ENCODE results near the gene C5orf46.
"Not testable (repeated sequence)": the region's sequence is repeated elsewhere in the genome, so short reads cannot be mapped to it uniquely, and the experiment has no call there.

C5orf46 gene

DNA sequence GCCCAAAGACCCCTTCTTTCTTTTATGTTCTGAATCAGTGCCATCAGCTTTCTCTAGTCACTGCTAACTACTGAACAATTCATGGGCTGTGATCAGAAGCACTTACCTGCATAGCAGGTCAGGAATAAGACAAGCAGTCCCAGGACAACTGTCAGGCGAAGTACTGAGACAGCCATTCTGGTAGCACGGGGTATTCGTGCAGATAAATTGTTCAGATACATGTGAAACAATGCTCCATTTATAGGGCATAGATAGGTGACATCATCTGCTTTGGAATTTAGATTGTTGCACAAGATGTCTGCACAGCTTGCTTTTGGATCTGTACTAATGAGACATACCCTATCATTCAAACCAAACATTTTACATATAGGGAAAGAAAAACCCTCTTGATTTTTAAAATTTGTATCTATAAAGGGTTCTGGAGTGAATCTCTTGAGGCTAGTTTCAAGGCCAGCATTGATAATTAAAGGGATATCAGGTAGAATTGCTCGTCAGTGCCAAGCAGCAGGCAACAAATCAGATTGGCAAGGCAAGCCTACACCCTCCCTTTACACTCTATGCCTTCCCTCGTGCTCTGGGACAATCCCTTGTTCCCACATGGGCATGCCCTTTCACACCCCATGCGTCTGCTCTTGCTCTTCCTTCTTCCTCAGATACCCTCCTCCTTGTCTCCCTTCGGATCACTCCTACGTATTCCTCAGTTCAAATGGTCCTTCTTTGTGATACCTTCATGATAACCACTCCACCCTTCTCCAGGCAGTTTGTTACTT lies at the start of gene C5orf46:
C5orf46 (minus strand) TSS at position 213 of the 770 bp plus-strand sequence; CDS start at position 176, 37 bp downstream.
- in situ Hi-C loops (cut with MboI; ENCODE audit: low sequenced_read_pairs), result no loop called here

DNA sequence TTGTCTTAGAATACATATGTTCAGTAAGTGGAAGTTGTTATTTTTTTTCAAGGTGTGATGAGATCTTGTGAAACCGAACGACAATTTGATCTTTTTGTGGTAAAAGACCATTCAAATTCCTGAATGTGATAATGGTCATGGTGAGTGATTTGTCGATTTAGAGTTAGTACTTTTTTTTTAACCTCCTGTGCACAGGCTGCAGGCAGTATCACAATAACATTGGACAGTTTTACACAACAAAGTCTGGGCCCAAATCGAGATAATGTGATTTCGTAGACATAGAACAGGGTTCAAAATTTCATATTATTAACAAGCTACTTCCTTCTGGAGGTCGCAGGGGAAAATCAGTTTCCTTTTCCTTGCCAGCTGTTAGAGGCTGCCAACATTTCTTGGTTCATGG lies 48.6 kb upstream of the C5orf46 start:
- in situ Hi-C loops (cut with MboI; ENCODE audit: low sequenced_read_pairs), result no loop called here

- in situ Hi-C loops (cut with MboI; ENCODE audit: low sequenced_read_pairs), result no loop called here
These were observed 43.6 kb upstream of the C5orf46 start for GRCh38 chr5:147949711-147950573.

DNA sequence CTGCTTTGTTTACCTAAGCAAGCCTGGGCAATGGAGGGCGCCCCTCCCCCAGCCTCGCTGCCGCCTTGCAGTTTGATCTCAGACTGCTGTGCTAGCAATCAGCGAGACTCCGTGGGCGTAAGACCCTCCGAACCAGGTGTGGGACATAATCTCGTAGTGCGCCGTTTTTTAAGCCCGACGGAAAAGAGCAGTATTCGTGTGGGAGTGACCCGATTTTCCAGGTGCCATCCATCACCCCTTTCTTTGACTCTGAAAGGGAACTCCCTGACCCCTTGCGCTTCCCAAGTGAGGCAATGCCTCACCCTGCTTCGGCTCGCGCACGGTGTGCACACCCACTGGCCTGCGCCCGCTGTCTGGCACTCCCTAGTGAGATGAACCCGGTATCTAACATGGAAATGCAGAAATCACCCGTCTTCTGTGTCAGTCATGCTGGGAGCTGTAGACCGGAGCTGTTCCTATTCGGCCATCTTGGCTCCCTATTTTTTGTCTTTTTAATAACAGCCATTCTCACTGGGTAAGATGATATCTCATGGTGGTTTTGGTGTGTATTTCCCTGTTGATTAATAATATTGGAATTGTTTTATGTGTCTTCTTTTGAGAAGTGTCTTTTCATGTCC lies 40.4 kb upstream of the C5orf46 start:
- in situ Hi-C loops (cut with MboI; ENCODE audit: low sequenced_read_pairs), result not testable (repeated sequence)

- in situ Hi-C loops (cut with MboI; ENCODE audit: low sequenced_read_pairs), result loop anchor here (10.0 kb wide), 1 partner anchor 55 kb away; no protein-coding TSS in a partner anchor
These were observed 33.2 kb upstream of the C5orf46 start for GRCh38 chr5:147939431-147940114.

DNA sequence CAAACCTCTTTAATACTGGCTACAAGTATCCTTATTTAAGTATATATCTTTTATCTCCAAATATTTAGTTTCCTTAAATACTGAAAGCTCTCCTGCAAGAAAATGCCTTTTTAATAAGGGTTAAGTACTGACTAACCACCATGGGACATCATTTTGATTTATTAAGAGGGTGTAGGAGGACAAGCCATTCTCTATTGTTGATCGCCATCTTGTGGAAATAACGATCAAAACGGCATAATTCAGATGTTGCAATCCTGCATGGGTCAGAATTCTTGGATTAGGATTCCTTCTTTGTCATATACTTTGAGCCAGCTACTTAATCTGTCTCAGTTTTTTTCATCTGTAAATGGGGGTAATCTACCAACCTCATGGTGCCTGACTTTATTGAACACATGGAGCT lies 28.7 kb upstream of the C5orf46 start:
- in situ Hi-C loops (cut with MboI; ENCODE audit: low sequenced_read_pairs), result loop anchor here (10.0 kb wide), 1 partner anchor 50 kb away; no protein-coding TSS in a partner anchor

GRCh38 chr5:147930769-147931168 lies 24.4 kb upstream of the C5orf46 start:
- in situ Hi-C loops (cut with MboI; ENCODE audit: low sequenced_read_pairs), result loop anchor here (10.0 kb wide), 1 partner anchor 46 kb away; no protein-coding TSS in a partner anchor

- in situ Hi-C loops (cut with MboI; ENCODE audit: low sequenced_read_pairs), result no loop called here
These were observed 21.6 kb upstream of the C5orf46 start for GRCh38 chr5:147927901-147928300.

DNA sequence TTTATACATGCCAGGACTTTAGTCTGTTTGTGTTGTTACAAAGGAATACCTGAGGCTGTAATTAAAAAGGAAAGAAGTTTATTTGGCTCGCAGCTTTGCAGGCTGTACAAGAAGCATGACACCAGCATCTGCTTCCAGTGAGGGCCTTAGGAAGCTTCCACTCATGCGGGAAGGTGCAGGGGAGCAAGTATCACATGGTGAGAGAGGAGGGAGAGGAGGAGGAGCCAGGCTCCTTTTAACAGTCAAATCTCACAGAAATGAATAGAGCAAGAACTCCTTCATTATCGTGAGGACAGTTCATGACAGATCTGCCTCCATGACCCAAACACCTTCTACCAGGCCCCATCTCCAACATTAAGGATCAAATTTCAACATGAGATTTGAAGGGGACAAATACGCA lies 18.7 kb upstream of the C5orf46 start:
- in situ Hi-C loops (cut with MboI; ENCODE audit: low sequenced_read_pairs), result no loop called here

DNA sequence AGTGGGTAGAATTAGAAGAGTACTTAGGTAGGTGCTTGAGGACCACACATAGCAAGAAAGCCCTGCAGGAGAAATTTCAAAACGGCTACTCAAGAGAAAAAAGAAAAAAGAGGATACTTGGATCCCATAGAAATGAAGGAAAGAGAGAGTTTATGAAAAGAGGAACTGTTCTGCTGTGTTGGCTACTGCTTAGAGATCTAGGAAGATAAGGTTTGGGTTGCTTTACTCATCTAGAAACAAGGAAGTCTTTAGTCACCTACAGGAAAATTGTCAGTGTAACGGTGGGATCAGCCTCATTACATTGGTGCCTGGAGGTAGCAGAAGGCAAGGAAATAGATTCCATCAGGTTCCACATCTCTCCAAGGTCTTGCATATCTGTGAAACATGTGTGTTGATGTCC lies 14.8 kb upstream of the C5orf46 start:
- in situ Hi-C loops (cut with MboI; ENCODE audit: low sequenced_read_pairs), result no loop called here

DNA sequence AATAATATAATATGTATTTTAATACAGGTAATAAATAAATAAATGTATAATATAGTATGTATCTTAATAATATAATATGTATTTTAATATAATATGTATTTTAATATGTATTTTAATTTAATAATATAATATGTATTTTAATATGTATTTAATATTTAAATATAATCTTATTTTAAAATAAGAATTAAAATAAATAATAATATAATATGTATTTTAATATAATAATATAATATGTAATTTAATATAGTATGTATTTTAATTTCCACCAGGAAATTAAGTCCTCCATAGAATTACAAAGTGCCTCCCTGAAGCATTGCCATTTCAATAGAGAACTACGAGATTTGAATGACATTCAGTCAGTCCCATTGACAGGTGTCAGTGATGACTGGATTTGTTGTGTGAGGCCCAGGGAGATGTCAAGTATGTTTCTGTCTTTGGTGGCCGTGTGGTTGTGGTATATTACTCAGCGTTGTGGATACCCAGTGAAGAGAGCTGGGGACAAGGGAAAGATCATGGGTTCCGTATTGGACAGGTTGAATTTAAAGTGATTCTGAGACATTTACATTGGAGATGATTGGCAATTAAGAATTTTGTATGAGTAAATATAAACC lies 14.2 kb upstream of the C5orf46 start:
- in situ Hi-C loops (cut with MboI; ENCODE audit: low sequenced_read_pairs), result no loop called here

DNA sequence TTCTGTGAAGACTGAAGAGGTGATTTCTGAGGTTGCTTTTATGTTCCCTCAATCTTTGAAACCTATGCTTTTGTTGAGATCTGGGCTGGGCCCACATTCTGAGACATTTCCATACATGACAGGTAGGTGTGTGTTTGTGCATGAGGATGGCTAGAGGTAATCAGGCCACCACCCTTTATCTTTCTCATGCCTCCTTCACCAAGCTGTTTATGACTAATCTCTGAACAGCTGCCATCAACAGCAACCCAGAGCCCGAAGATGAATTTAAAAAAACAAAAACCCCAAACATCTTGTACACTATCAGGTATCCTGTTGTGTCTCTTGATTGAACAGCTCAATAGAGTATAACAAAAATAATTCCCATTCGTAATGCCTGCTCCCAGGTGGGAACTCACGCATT lies 12.6 kb upstream of the C5orf46 start:
- in situ Hi-C loops (cut with MboI; ENCODE audit: low sequenced_read_pairs), result no loop called here

- in situ Hi-C loops (cut with MboI; ENCODE audit: low sequenced_read_pairs), result no loop called here
These were observed 11.9 kb upstream of the C5orf46 start for GRCh38 chr5:147918101-147918685.

DNA sequence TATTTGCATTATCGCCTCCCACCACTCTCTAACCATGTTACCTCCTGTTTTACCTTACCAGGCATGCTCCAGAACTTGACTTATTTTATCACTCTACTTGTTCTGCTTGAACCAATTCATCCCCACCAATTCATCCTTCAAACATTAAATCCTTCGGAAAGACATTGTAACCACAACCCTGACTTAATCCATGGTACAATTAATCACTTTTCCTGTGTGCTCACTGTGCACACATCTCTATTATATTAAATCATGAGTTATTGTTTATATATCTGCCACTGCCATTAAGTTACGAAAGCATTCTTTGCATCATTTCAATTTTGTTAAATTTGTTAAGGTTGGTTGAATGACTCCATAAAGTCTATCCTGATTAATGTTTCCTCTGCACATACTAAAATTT lies 7.4 kb upstream of the C5orf46 start:
- in situ Hi-C loops (cut with MboI; ENCODE audit: low sequenced_read_pairs), result no loop called here

DNA sequence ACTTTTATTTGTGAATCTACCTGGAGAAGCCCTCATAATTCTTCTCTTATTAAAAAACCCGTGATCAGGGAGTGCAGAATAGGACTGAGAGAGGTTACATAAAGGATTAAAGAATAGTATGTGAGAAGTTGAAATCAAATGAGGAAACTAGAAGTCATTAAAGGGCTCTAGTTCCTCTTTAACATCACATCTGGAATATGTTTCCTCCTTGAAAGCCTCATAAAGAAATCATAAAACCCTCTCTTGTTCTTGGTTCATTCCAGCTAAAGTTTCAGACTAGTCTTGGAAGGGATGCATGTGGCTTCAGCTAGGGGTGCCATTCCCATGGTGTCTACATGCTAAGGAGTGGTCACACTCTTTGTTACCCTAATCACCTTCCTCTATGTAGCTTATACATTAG lies 5.7 kb upstream of the C5orf46 start:
- in situ Hi-C loops (cut with MboI; ENCODE audit: low sequenced_read_pairs), result no loop called here

DNA sequence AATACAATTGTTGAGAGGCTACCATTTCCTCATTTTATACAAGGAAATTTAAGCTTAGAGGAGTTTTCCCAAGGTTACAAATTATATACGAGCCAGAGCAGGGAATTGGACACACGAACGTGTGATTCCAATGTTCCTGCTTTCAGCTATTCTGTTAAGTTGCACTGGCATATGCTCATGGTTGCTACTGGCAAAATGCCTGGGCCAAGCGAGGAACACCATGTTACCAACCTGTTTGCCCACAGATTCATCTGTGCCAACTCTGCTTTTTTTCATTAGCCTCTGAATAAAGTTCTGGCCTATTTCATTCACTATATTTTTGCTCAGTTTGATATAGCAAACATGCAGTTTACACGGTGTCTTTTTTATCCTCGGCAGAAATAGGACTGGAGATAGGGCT lies 5.1 kb upstream of the C5orf46 start:
- in situ Hi-C loops (cut with MboI; ENCODE audit: low sequenced_read_pairs), result no loop called here

DNA sequence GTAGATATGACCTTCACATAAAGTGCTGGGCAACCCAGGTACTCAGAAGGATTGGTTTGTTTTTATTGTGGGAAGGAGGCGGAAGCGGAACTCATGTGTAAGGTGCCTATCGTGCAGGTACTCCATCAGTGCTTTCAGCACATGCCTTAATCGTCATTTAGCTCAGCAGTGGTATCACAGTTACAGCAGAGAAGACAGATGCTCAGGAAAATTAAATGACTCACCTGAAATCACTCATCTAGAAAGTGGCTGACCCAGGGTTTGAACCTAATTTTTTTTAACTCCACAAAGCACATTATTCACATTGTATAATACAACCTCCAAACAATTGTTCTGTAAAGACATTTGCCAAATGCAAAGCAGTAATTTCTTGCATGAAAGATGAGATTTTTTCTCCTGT lies 2.2 kb downstream of the C5orf46 start:
- in situ Hi-C loops (cut with MboI; ENCODE audit: low sequenced_read_pairs), result no loop called here

DNA sequence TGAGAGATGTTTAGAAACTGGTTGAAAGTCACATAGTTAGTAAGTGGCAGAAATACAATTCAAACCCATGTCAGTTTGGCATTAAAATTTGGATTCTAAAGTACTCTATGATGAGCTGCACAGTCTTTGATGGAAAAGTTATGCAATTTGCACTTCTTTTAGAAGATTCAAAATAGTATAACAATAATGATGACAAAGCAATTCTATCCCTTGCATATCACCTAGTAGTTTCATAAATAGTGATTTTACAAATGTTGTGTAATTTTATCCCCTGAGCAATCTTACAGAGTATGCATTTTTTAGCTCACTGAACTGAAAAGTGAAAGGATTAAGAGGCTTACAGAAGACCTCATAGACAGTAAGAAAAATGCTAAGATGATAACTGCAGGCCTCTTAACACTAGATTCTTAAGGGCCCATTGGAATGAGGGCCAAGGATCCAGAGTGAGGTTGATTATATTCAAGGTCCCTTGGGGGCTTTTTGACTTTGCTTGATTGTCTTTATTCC lies 3.7 kb downstream of the C5orf46 start:
- in situ Hi-C loops (cut with MboI; ENCODE audit: low sequenced_read_pairs), result no loop called here

GRCh38 chr5:147901599-147902039 lies 4.7 kb downstream of the C5orf46 start:
- in situ Hi-C loops (cut with MboI; ENCODE audit: low sequenced_read_pairs), result no loop called here

All from HL-60/S4 treated with retinoic acid at 250 ng/mL for 4 days and 3 days (cell line).